PC-9 (cell line): ENCODE measurements around the gene TTL. TPM values are rescaled to one million over a fixed set of nuclear protein-coding genes. Genes with fewer than 3 reads are reported as not detected.

ENCODE experiments used
- BruUV-seq: library from RNA; stranded (reverse); fragments of 400-500 nt; replicated peaks from 2 replicates; lab custom pipeline; 2021; lab: Mats Ljungman, UMichigan
- CTCF ChIA-PET: fragments of 300-600 bp; sonication (Branson Sonifier 250); formaldehyde crosslinking; loops from one replicate; lab custom pipeline; 2022; ENCODE audit warnings: antibody characterized with exemption; lab: Charles Lee
- POLR2A ChIA-PET: fragments of 300-600 bp; sonication (Branson Sonifier 250); formaldehyde crosslinking; loops from one replicate; lab custom pipeline; 2022; ENCODE audit warnings: antibody characterized with exemption; ENCODE audit not compliant: unreplicated experiment; lab: Charles Lee
- DNase-seq, 2 experiments: peaks; one replicate each; pipeline versions ENCODE4 v3.0.0 to v3.0.0-alpha.2; 2015 to 2022; ENCODE audit warnings: mixed read lengths in 1 of 2
- H2AFZ ChIP-seq: fragments of 200-600 bp; sonication (generic); 2 replicates; pipeline ENCODE4 v1.8.1; 2017; ENCODE audit warnings: antibody characterized with exemption
- H3F3A ChIP-seq: fragments of 200-600 bp; sonication (generic); 2 replicates; pipeline ENCODE4 v1.8.1; 2017; ENCODE audit warnings: antibody characterized with exemption, mild to moderate bottlenecking, low read depth; ENCODE audit not compliant: insufficient read depth
- H3K27ac ChIP-seq: fragments of 200-600 bp; sonication (generic); 2 replicates; pipeline ENCODE4 v1.6.1; 2016; ENCODE audit warnings: mixed run types
- H3K27me3 ChIP-seq: fragments of 200-600 bp; sonication (generic); 2 replicates; pipeline ENCODE4 v1.6.1; 2016; ENCODE audit warnings: low read depth, mixed run types; ENCODE audit not compliant: insufficient read depth
- H3K36me3 ChIP-seq: fragments of 200-600 bp; sonication (generic); 2 replicates; pipeline ENCODE4 v1.6.1; 2016; ENCODE audit warnings: low read depth, mixed run types
- H3K4me1 ChIP-seq: fragments of 200-600 bp; sonication (generic); replicated peaks from 2 replicates; pipeline ENCODE4 v1.6.1; 2016; ENCODE audit warnings: mixed run types; ENCODE audit not compliant: insufficient read depth
- H3K4me2 ChIP-seq: fragments of 200-600 bp; sonication (generic); 2 replicates; pipeline ENCODE4 v1.6.1; 2017; ENCODE audit warnings: mixed run types
- H3K4me3 ChIP-seq: fragments of 200-600 bp; sonication (generic); 2 replicates; pipeline ENCODE4 v1.6.1; 2016; ENCODE audit warnings: mixed run types
- H3K79me2 ChIP-seq: fragments of 200-600 bp; sonication (generic); 2 replicates; pipeline ENCODE4 v1.6.1; 2017; ENCODE audit warnings: low read depth, mixed run types
- H3K9me2 ChIP-seq: fragments of 200-600 bp; sonication (generic); 2 replicates; pipeline ENCODE4 v1.8.1; 2017; ENCODE audit warnings: mild to moderate bottlenecking; ENCODE audit not compliant: insufficient read depth
- H3K9me3 ChIP-seq: fragments of 200-600 bp; sonication (generic); 2 replicates; pipeline ENCODE4 v1.8.1; 2016; ENCODE audit warnings: low read depth; ENCODE audit not compliant: insufficient read depth
- H4K20me1 ChIP-seq: fragments of 200-600 bp; sonication (generic); 2 replicates; pipeline ENCODE4 v1.8.1; 2017; ENCODE audit not compliant: insufficient read depth
- CTCF ChIP-seq: fragments of 200-600 bp; sonication (generic); conservative IDR thresholded peaks from 2 replicates; pipeline ENCODE4 v1.6.1; 2017; ENCODE audit warnings: mixed run types, antibody characterized with exemption, mild to moderate bottlenecking, moderate library complexity
- EZH2 ChIP-seq: fragments of 200-600 bp; sonication (generic); IDR thresholded peaks from 2 replicates; pipeline ENCODE4 v1.8.0; 2017; ENCODE audit warnings: antibody characterized with exemption, low read depth
- intact Hi-C: fragments of 100-400 bp; cut with micrococcal nuclease; formaldehyde crosslinking; loops from one replicate; pipeline ENCODE4 v1.10.0; 2022; ENCODE audit not compliant: unreplicated experiment
- total RNA-seq: library from RNA; stranded (reverse); gene quantifications from 2 replicates; pipeline ENCODE4 v1.2.3, GENCODE V29; 2021

TTL gene
- total RNA-seq, 1 experiment from 2014 or later: 25.4 TPM

DNA sequence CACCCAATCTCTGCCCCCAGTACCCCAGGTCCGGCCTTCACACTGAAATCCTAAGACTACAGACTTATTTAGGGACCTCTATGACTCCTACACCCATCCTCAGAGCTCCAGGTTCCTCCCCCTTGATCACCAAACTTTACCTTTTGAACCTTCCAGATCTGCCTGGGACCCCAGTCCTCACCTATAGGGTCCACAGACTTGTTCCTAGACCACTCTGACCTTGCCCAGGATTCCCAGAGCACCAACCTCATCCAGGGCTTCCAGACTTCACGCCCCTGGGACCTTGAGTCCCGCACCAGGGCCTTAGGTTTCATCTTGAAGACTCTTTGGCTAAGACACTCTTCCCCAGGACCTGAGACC lies 102.9 kb downstream of the TTL start:
- peaks cover 40% of the 10 kb centered on the region for H3F3A ChIP-seq
- H3K9me3 ChIP-seq: no peaks in the 10 kb centered on the region
- CTCF ChIA-PET: interaction anchor here (0.6 to 1.0 kb wide), 4 partner anchors 32 to 141 kb away, joined by 3 to 8 read pairs (median 4); no protein-coding TSS in a partner anchor
- H3K4me1 ChIP-seq: peaks cover 24% of the 10 kb centered on the region
- peak overlapping the region; percentile 89 for H3K4me2 ChIP-seq
- BruUV-seq: TSS peak; percentile 69
- no peak for DNase-seq
- intact Hi-C loops: loop anchor here (1.0 to 5.0 kb wide), 3 partner anchors 60 to 698 kb away; partner anchors contain the start of genes SLC20A1 and TMEM87B
- no peak for TF ChIP-seq EZH2
- TF ChIP-seq CTCF: no peak
- no peaks in the 10 kb centered on the region for H4K20me1 ChIP-seq
- POLR2A ChIA-PET: interaction anchor here (0.6 to 1.0 kb wide), 5 partner anchors 38 to 532 kb away, joined by 3 to 16 read pairs (median 5); partner anchors contain the start of gene SLC20A1
- no peaks in the 10 kb centered on the region; the same call in 1 of the 2 replicates for H3K36me3 ChIP-seq
- H3K27me3 ChIP-seq: no peaks in the 10 kb centered on the region
- peak overlapping the region; percentile 95 for H2AFZ ChIP-seq
- H3K4me3 ChIP-seq: peak overlapping the region; percentile 91
- H3K9me2 ChIP-seq: no peaks in the 10 kb centered on the region
- H3K79me2 ChIP-seq: peaks cover 24% of the 10 kb centered on the region
- H3K27ac ChIP-seq: peak overlapping the region; percentile 92

- Histone ChIP-seq H3K4me3 (peak overlapping the region; percentile 91), H3F3A (peaks cover 43% of the 10 kb centered on the region), H3K4me1 (peaks cover 24% of the 10 kb centered on the region), H3K79me2 (peaks cover 24% of the 10 kb centered on the region), H3K9me3 (no peaks in the 10 kb centered on the region), H3K36me3 (no peaks in the 10 kb centered on the region; the same call in 1 of the 2 replicates), H4K20me1 (no peaks in the 10 kb centered on the region), H3K4me2 (peak overlapping the region; percentile 89), H3K9me2 (no peaks in the 10 kb centered on the region), H2AFZ (no peak overlapping the region), H3K27ac (peak overlapping the region; percentile 92), H3K27me3 (no peaks in the 10 kb centered on the region)
- CTCF ChIA-PET: no interaction called here
- BruUV-seq: no TSS peak
- TF ChIP-seq EZH2 (no peak), CTCF (no peak)
- POLR2A ChIA-PET: interaction anchor here (0.6 kb wide), 1 partner anchor 92 kb away, joined by 16 read pairs; no protein-coding TSS in a partner anchor
- intact Hi-C loops: no loop called here
- no peak for DNase-seq
Measured at GRCh38 chr2:112585400-112585799, 103.4 kb downstream of the TTL start.

GRCh38 chr2:112585873-112586464 lies 104.0 kb downstream of the TTL start:
- Histone ChIP-seq H3K27ac (no peak overlapping the region; the same call in 1 of the 2 replicates), H3K4me3 (no peak overlapping the region), H3F3A (peaks cover 44% of the 10 kb centered on the region), H3K27me3 (no peaks in the 10 kb centered on the region), H2AFZ (no peak overlapping the region), H3K79me2 (peaks cover 24% of the 10 kb centered on the region), H3K9me3 (no peaks in the 10 kb centered on the region), H3K4me1 (peaks cover 27% of the 10 kb centered on the region), H4K20me1 (no peaks in the 10 kb centered on the region), H3K9me2 (no peaks in the 10 kb centered on the region), H3K4me2 (peak overlapping the region; percentile 89), H3K36me3 (no peaks in the 10 kb centered on the region; the same call in 1 of the 2 replicates)
- BruUV-seq: no TSS peak
- no peak for DNase-seq
- CTCF ChIA-PET: no interaction called here
- intact Hi-C loops: no loop called here
- no peak for TF ChIP-seq EZH2
- no peak for TF ChIP-seq CTCF
- POLR2A ChIA-PET: no interaction called here
